K562 (cell line): Measurements from ENCODE around the gene B4GALNT3. TPM values are rescaled to one million over a fixed set of nuclear protein-coding genes. Genes with fewer than 3 reads are reported as not detected.

Experiments
- ARHGAP35 ChIP-seq: fragments of 450-650 bp; IDR thresholded peaks from 2 replicates; pipeline ENCODE4 v1.6.1; 2018; ENCODE audit not compliant: partially characterized antibody
- CLOCK ChIP-seq: fragments of 250-450 bp; sonication (Bioruptor Pico); IDR thresholded peaks from 2 replicates; pipeline ENCODE4 v1.4.0; 2020; ENCODE audit warnings: mild to moderate bottlenecking, moderate library complexity, borderline replicate concordance
- E4F1 ChIP-seq: fragments of 250-450 bp; sonication (Bioruptor Pico); IDR thresholded peaks from 2 replicates; pipeline ENCODE4 v1.5.0; 2021; ENCODE audit warnings: mild to moderate bottlenecking, borderline replicate concordance
- FOXK2 ChIP-seq, 2 experiments: fragments of 450-650 bp; IDR thresholded peaks in 1 of 2; conservative IDR thresholded peaks in 1 of 2; 2 replicates each; pipeline ENCODE4 v1.6.1; 2016; ENCODE audit warnings: low read depth in 2 of 2, mild to moderate bottlenecking in 1 of 2
- PML ChIP-seq: IDR thresholded peaks from 2 replicates; pipeline ENCODE4 v1.6.1; 2012; ENCODE audit warnings: low read length, inconsistent platforms
- POLR2AphosphoS2 ChIP-seq: IDR thresholded peaks from 2 replicates; pipeline ENCODE4 v1.6.1; 2012; ENCODE audit warnings: low read length, improper control_type of control experiment
- SLC30A9 ChIP-seq: fragments of 250-450 bp; sonication (Bioruptor Pico); IDR thresholded peaks from 2 replicates; pipeline ENCODE4 v1.8.0; 2022; ENCODE audit warnings: mild to moderate bottlenecking, moderate library complexity
- TCF7 ChIP-seq: sonication (generic); IDR thresholded peaks from 2 replicates; pipeline ENCODE4 v1.6.1; 2016; ENCODE audit warnings: antibody characterized with exemption, borderline replicate concordance
- TEAD1 ChIP-seq, 2 experiments: fragments of 450-650 bp in 1 of 2; sonication (generic) in 1 of 2; formaldehyde crosslinking; IDR thresholded peaks; 2 replicates each; pipeline versions ENCODE4 v1.4.0 to v1.8.0; 2020 to 2022; ENCODE audit warnings: mild to moderate bottlenecking in 2 of 2, missing genetic modification reagents in 1 of 2
- TFE3 ChIP-seq: fragments of 450-650 bp; formaldehyde crosslinking; IDR thresholded peaks from 2 replicates; pipeline ENCODE4 v1.4.0; 2020; ENCODE audit warnings: mild to moderate bottlenecking, mixed read lengths
- TGIF2 ChIP-seq: sonication (generic); formaldehyde crosslinking; IDR thresholded peaks from 2 replicates; pipeline ENCODE4 v1.8.1; 2022; ENCODE audit warnings: mild to moderate bottlenecking, missing genetic modification reagents, moderate library complexity
- ZNF12 ChIP-seq: sonication (generic); formaldehyde crosslinking; IDR thresholded peaks from 2 replicates; pipeline ENCODE4 v1.4.0; 2020; ENCODE audit warnings: mild to moderate bottlenecking, missing genetic modification reagents
- ZNF324 ChIP-seq: fragments of 250-450 bp; sonication (Bioruptor Pico); IDR thresholded peaks from 2 replicates; pipeline ENCODE4 v1.4.0; 2020; ENCODE audit warnings: mild to moderate bottlenecking
- ZNF395 ChIP-seq: fragments of 200-800 bp; sonication (Bioruptor generic); IDR thresholded peaks from 2 replicates; pipeline ENCODE4 v1.6.1; 2017; ENCODE audit warnings: missing genetic modification characterization, missing compliant biosample characterization
- ZNF551 ChIP-seq: fragments of 250-450 bp; sonication (Bioruptor Pico); IDR thresholded peaks from 2 replicates; pipeline ENCODE4 v1.5.0; 2021; ENCODE audit warnings: mild to moderate bottlenecking, moderate library complexity
- ZNF639 ChIP-seq, 2 experiments: fragments of 200-800 bp in 1 of 2; sonication (Bioruptor generic) in 1 of 2; sonication (generic) in 1 of 2; formaldehyde crosslinking in 1 of 2; IDR thresholded peaks in 1 of 2; conservative IDR thresholded peaks in 1 of 2; 2 replicates each; pipeline versions ENCODE4 v1.5.0 to v1.6.1; 2016 to 2020; ENCODE audit warnings: missing compliant biosample characterization in 1 of 2, missing genetic modification characterization in 1 of 2, missing genetic modification reagents in 1 of 2
- ZNF77 ChIP-seq: fragments of 250-450 bp; sonication (Bioruptor Pico); IDR thresholded peaks from 2 replicates; pipeline ENCODE4 v1.5.0; 2020
- polyA plus RNA-seq, 8 experiments: library from polyadenylated mRNA; depleted of rRNA in 4 of 8; stranded (reverse) in 5 of 8; unstranded in 3 of 8; fragments of >200 nt; fragmentation: Nextera tagmentation in 2 of 8; fragmentation: Illumina TruSeq in 1 of 8; extraction: Ambion mirVana in 2 of 8; extraction: Trizol in 1 of 8; gene quantifications; 2 replicates each; pipeline versions ENCODE4 v1.2.1 to v1.2.3, GENCODE V29; 2011 to 2014; ENCODE audit warnings: inconsistent platforms in 1 of 8, missing spikeins in 1 of 8
- total RNA-seq, 7 experiments: library from RNA; depleted of rRNA in 6 of 7; stranded (reverse); fragments of >200 nt in 6 of 7; fragmentation: Illumina TruSeq in 2 of 7; extraction: Trizol in 2 of 7; gene quantifications; 2 replicates each; pipeline versions ENCODE4 v1.2.1 to v1.2.3, GENCODE V29; 2011 to 2021; ENCODE audit warnings: low replicate concordance in 1 of 7

Gene B4GALNT3
- total and polyA plus RNA-seq, 9 of the 15 experiments (the other 6 are each of a cell fraction or from before 2014, with no cell fraction given), result 0.04 to 0.36 (median 0.10) TPM; not detected in 6

DNA sequence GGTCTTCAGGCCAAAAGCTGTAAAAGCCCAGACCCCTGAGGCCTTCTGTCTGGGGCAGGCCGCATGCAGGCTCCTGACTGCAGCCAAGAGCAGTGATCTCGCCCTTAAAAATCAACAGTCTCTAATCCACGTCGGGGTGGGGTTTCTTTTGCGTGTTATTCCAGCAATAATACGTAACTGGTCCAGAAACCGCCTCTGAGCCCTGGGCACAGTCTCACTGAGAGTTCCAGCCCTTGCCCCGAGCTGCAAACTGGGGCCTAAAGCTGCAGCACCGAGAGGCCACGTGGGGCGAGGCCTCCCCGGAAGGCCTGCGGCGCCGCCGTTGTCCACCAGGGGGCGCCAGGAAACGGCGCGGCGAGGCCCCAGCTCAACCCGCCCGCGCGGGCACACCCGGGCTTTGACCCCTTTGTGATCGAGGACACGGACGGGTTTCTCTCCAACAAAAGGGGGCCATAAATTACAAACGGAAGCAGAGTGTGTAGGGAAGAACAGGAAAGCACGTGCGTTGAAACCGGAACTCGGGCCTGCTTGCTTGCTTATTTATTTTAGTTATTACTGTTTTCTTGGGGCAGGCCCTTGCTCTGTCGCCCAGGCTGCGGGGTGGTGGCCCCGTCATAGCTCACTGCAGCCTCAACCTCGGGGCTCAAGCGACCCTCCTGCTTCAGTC is 116.3 kb downstream of the B4GALNT3 start (continued):
- TF ChIP-seq TFE3 (CRISPR knock-in tag) (no peak; the same call in 1 of the 2 replicates), CLOCK (CRISPR knock-in tag) (no peak), TCF7 (no peak), PML (no peak), ZNF639 (CRISPR knock-in tag; conservative IDR thresholded peaks at IDR 0.05 in 1 of 2, IDR thresholded peaks at IDR 0.05 in 1 of 2) (no peak; a peak in 1 of 4 replicates), E4F1 (no peak), TGIF2 (CRISPR knock-in tag) (no peak), ZNF12 (CRISPR knock-in tag) (no peak), SLC30A9 (CRISPR knock-in tag) (no peak), ZNF551 (CRISPR knock-in tag) (no peak), TEAD1 (CRISPR knock-in tag; IDR thresholded peaks at IDR 0.05) (0 out of 4 replicates have a peak, but pooled peaks of 1 of the 2 experiments have one; percentile 39), ZNF395 (CRISPR knock-in tag) (peak; percentile 81; the same call in 1 of the 2 replicates), POLR2AphosphoS2 (no peak), ZNF77 (CRISPR knock-in tag) (no peak), ARHGAP35 (no peak), ZNF324 (no peak), FOXK2 (conservative IDR thresholded peaks at IDR 0.05 in 1 of 2, IDR thresholded peaks at IDR 0.05 in 1 of 2; ENCODE audit: low read depth in 2 of 2) (0 out of 4 replicates have a peak, but pooled peaks of 1 of the 2 experiments have one; percentile 35)
